Esophagus squamous epithelium (tissue), 4 donors: ENCODE data around the gene ING5.

Source experiments
- CTCF ChIP-seq, 6 experiments: fragments of 450-650 bp in 4 of 6; fragments of 200-600 bp in 2 of 6; sonication (generic) in 2 of 6; IDR thresholded peaks; one replicate each; pipeline ENCODE4 v1.5.1; 2016 to 2019; ENCODE audit warnings: antibody characterized with exemption in 6 of 6, mild to moderate bottlenecking in 4 of 6, moderate library complexity in 4 of 6
- POLR2A ChIP-seq, 4 donors: fragments of 450-650 bp; IDR thresholded peaks; one replicate each; pipeline ENCODE4 v1.6.1; 2017; ENCODE audit warnings: antibody characterized with exemption in 4 of 4, mild to moderate bottlenecking in 4 of 4, moderate library complexity in 3 of 4

- TF ChIP-seq CTCF (IDR thresholded peaks at IDR 0.05) (no peak), POLR2A (IDR thresholded peaks at IDR 0.05) (no peak)
These were observed 68.0 kb downstream of the ING5 start for GRCh38 chr2:241769819-241770184.
